ENCODE results near the gene MCF2L.

- TF ChIP-seq CTCF (IDR thresholded peaks at IDR 0.05; ENCODE audit: low read length) (no peak), EZH2 (optimal IDR thresholded peaks at IDR 0.05; ENCODE audit: low read depth, low read length) (no peak)
Measured at GRCh38 chr13:113073942-113074341, 104.9 kb downstream of the MCF2L start.
